Tibial nerve (tissue), 4 donors: Measurements from ENCODE around the gene PAAF1.

Experiments
- CTCF ChIP-seq, 5 experiments: fragments of 200-600 bp in 3 of 5; fragments of 450-650 bp in 2 of 5; sonication (generic) in 3 of 5; IDR thresholded peaks; one replicate each; pipeline ENCODE4 v1.5.1; 2016 to 2019; ENCODE audit warnings: antibody characterized with exemption in 5 of 5, mild to moderate bottlenecking in 3 of 5, moderate library complexity in 2 of 5
- EP300 ChIP-seq, 2 donors: sonication (generic); formaldehyde crosslinking; IDR thresholded peaks; one replicate each; pipeline ENCODE4 v1.6.1; 2017; ENCODE audit warnings: antibody characterized with exemption in 2 of 2, mild to moderate bottlenecking in 1 of 2

- TF ChIP-seq CTCF (IDR thresholded peaks at IDR 0.05) (peak in 1 of 5 experiments; percentile 32), EP300 (IDR thresholded peaks at IDR 0.05) (peak; percentile 66 to 89)
These were observed at the start of gene PAAF1, which contains the start of gene COA4 for GRCh38 chr11:73876424-73877310.
